Activated naive CD4-positive, alpha-beta T cell treated with anti-CD3 and anti-CD28 coated beads for 36 hours (primary cell): ENCODE measurements around the gene LIPE. TPM values are rescaled to one million over a fixed set of nuclear protein-coding genes. Genes with fewer than 3 reads are reported as not detected.

ENCODE experiments used
- CTCF ChIA-PET: fragments of 350-600 bp; sonication (Branson Sonifier 250); formaldehyde crosslinking; loops from one replicate; lab custom pipeline; 2021; ENCODE audit warnings: antibody characterized with exemption; lab: Charles Lee
- DNase-seq: peaks from one replicate; pipeline ENCODE4 v3.0.0-alpha.2; 2020
- H3K27ac Mint-ChIP-seq: one replicate; pipeline ENCODE4 v1.8.0; 2021; ENCODE audit warnings: mild to moderate bottlenecking, mixed read lengths
- H3K27me3 Mint-ChIP-seq: one replicate; pipeline ENCODE4 v1.8.0; 2021; ENCODE audit warnings: low read depth, mixed read lengths
- H3K36me3 Mint-ChIP-seq: one replicate; pipeline ENCODE4 v1.8.0; 2021; ENCODE audit warnings: low read depth, mixed read lengths
- H3K4me1 Mint-ChIP-seq: one replicate; pipeline ENCODE4 v1.8.0; 2021; ENCODE audit warnings: low read depth, mixed read lengths
- H3K4me3 Mint-ChIP-seq: one replicate; pipeline ENCODE4 v1.8.0; 2021; ENCODE audit warnings: mild to moderate bottlenecking, moderate library complexity, mixed read lengths
- H3K9me3 Mint-ChIP-seq: one replicate; pipeline ENCODE4 v1.8.0; 2021; ENCODE audit warnings: mixed read lengths
- intact Hi-C: fragments of 100-400 bp; cut with micrococcal nuclease; formaldehyde crosslinking; loops from one replicate; pipeline ENCODE4 v1.15.1; 2023
- total RNA-seq, 2 experiments: library from RNA; stranded (reverse); gene quantifications; one replicate each; pipeline ENCODE4 v1.2.3, GENCODE V29; 2021

LIPE gene
- total RNA-seq, 2 experiments from 2014 or later: 30.2 to 32.5 TPM

DNA sequence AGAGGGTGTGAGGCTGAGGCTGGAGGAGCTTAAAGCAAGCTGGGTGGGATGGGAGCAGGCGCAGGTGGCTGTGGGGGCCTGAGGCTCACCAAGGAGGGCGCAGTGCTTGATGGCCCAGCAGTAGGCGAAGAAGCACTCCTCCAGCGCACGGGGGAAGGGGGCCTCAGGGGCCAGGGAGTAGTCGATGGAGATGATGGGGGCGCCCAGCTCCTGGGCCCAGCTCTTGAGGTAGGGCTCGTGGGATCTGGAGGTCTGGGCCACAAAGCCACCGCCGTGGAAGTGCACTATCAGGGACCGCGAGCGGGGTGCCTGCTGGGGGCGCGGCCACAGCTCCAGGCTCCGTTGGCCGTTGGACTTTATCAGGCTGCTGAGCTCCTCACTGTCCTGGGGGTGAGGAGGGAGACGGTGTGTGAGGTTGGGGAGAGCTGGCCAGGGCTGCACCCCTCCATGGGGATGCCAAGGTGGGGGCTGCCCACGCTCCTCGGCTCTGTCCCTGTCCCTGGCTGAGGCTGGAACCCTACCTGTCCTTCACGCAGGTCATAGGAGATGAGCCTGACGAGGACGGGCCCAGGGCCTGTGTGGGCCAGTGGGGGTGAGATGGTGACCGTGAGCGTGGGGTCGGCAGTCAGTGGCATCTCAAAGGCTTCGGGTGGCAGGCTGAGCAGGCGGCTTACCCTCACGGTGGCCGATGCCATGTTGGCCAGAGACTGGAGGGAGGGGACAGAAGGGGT lies 19.9 kb downstream of the LIPE start:
- Mint-ChIP-seq H3K4me3 (no peak overlapping the region), H3K27ac (no peak overlapping the region), H3K27me3 (no peaks in the 10 kb centered on the region), H3K36me3 (peaks cover 26% of the 10 kb centered on the region), H3K4me1 (peaks cover 2% of the 10 kb centered on the region), H3K9me3 (no peaks in the 10 kb centered on the region)
- CTCF ChIA-PET: interaction anchor here (0.7 to 0.9 kb wide), 2 partner anchors 13 to 31 kb away, joined by 3 to 4 read pairs; no protein-coding TSS in a partner anchor
- DNase-seq: no peak
- intact Hi-C loops: no loop called here

DNA sequence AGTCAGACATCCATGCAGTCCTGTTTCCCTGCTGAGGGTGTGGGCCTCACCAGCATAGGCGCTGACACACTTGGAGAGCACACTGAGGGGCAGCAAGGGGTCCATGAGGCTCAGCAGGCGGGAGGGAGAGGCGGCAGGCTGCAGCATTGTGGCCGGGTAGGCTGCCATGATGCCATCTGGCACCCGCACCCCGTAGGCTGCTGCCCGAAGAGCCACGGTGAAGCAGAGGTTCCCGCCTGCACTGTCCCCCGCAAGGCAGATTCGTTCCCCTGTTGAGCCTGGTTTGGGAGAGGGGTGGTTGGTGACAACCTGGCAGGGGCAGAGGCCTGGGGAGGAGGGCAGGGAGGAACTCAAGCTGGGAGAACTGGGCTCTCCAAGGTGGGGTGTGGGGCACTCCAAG lies 21.1 kb downstream of the LIPE start:
- H3K27me3 Mint-ChIP-seq: no peaks in the 10 kb centered on the region
- intact Hi-C loops: no loop called here
- H3K9me3 Mint-ChIP-seq: no peaks in the 10 kb centered on the region
- CTCF ChIA-PET: interaction anchor here (0.6 to 0.9 kb wide), 2 partner anchors 15 to 369 kb away, joined by 3 to 4 read pairs; no protein-coding TSS in a partner anchor
- H3K27ac Mint-ChIP-seq: no peak overlapping the region
- peaks cover 26% of the 10 kb centered on the region for H3K36me3 Mint-ChIP-seq
- peaks cover 11% of the 10 kb centered on the region for H3K4me1 Mint-ChIP-seq
- no peak overlapping the region for H3K4me3 Mint-ChIP-seq
- DNase-seq: no peak

DNA sequence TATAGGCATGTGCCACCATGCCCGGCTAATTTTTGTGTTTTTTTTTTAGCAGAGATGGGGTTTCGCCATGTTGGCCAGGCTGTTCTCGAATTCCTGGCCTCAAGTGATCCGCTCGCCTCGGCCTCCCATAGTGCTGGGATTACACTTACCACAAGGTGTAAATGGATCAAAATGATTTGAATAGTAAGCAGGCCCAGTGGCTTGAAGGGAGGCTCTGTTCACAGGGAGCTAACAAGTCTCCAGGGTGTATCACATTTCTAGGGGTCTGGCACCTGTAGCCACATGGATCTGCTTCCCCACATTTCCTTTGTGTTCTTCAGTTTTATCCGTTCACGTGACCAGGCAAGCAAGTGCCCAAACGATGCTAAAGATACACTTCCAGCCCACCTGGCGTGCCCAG lies 23.6 kb downstream of the LIPE start:
- Mint-ChIP-seq H3K4me3 (no peak overlapping the region), H3K9me3 (no peaks in the 10 kb centered on the region)

DNA sequence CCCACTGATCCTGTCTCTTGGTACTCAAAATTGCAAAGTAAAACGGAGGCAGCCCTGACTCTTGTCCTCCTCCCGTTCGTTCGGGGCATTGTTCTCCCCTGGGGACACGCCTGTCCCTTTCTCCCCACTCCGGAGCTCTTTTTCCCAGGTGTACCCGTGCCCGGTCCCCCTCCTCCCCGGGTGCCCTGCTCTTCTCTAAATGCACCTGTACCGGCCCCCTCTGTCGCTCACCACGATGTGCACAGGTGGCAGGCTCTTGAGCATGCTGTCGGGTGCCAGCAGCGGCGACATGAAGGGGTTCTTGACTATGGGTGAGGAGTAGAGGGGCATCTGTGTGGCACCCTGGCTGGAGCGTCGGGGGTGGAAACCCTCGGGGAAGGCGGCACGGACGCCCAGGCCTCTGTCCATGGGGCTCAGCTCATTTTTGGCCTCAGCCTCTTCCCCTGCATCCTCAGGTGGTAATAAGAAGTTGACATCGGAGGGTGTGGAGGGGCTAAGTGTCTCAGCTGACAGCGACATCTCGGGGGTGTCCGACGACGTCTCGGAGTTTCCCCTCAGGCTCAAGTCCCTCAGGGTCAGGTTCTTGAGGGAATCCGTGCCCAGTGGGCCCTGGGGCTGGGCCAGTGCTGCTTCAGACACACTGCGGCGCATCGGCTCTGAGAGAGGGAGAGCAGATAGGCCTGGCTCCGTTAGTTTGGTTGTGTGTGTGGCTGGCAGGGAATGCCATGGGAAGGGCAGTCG lies 24.6 kb downstream of the LIPE start:
- H3K9me3 Mint-ChIP-seq: no peaks in the 10 kb centered on the region
- peak overlapping the region; percentile 71 for H3K4me3 Mint-ChIP-seq
- no peaks in the 10 kb centered on the region for H3K27me3 Mint-ChIP-seq
- H3K36me3 Mint-ChIP-seq: peaks cover 20% of the 10 kb centered on the region
- intact Hi-C loops: loop anchor here (5.0 kb wide), 1 partner anchor 295 kb away; no protein-coding TSS in a partner anchor
- CTCF ChIA-PET: no interaction called here
- H3K27ac Mint-ChIP-seq: no peak overlapping the region
- peaks cover 29% of the 10 kb centered on the region for H3K4me1 Mint-ChIP-seq
- DNase-seq: no peak

More for the DNA sequence above, 23.6 kb downstream of the LIPE start:
- H3K4me1 Mint-ChIP-seq: peaks cover 23% of the 10 kb centered on the region
- no peak for DNase-seq
- intact Hi-C loops: loop anchor here (5.0 kb wide), 1 partner anchor 296 kb away; no protein-coding TSS in a partner anchor
- H3K36me3 Mint-ChIP-seq: peaks cover 26% of the 10 kb centered on the region
- no peak overlapping the region for H3K27ac Mint-ChIP-seq
- H3K27me3 Mint-ChIP-seq: no peaks in the 10 kb centered on the region
- CTCF ChIA-PET: interaction anchor here (0.7 to 1.1 kb wide), 2 partner anchors 12 to 612 kb away, joined by 3 read pairs; no protein-coding TSS in a partner anchor

DNA sequence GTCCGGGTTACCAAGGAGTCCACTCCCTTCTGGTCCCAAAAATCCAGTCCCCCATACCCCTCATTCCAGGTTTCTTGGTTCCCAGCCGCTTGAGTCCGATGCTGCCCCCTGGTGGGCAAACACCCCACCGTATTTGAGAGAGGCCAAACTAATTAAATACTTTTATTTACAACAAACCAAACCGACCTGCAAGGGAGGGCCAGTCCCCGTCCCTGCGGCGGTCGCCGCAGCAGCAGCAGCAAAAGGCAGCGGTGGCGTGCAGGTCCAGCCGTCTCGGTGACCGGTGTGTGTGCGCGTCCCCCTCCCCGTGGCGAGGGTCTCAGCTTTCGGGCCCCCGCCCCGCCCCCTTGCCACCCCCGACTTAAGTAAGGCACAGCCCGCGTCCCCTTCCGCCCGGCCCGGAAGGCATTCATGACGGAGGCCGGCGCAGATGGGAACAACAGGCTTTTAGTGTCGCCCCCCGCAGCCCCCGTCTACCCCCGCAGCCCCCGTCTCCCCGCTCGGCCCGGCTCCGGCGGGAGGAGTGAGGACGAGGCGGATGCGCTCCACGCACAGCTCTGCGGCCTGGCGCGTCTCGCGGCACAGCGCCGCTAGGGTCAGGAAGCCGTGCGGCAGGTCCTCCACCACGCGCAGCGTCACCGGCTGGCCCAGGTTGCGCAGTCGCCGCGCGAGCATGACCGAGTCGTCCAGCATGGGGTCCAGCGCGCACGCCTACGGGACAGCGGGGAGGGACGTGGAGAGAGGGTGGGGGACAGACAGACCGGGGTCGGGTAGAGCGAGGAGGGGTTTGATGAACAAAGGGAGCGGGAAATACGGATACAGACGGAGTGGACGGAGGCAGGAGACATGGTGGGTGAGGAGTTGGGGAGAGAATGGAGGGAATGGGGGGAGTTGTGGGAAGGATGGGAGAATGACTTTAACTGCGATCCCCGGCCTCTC lies 25.6 kb downstream of the LIPE start:
- peaks cover 33% of the 10 kb centered on the region for H3K4me1 Mint-ChIP-seq
- CTCF ChIA-PET: interaction anchor here (0.6 to 2.0 kb wide), 6 partner anchors 11 to 271 kb away, joined by 3 to 10 read pairs (median 6); no protein-coding TSS in a partner anchor
- H3K9me3 Mint-ChIP-seq: no peaks in the 10 kb centered on the region
- no peaks in the 10 kb centered on the region for H3K27me3 Mint-ChIP-seq
- intact Hi-C loops: loop anchor here (1.0 to 5.0 kb wide), 2 partner anchors 14 to 294 kb away; no protein-coding TSS in a partner anchor
- H3K36me3 Mint-ChIP-seq: peaks cover 16% of the 10 kb centered on the region
- peak; percentile 82 for DNase-seq
- peak overlapping the region; percentile 71 for H3K4me3 Mint-ChIP-seq
- no peak overlapping the region for H3K27ac Mint-ChIP-seq

DNA sequence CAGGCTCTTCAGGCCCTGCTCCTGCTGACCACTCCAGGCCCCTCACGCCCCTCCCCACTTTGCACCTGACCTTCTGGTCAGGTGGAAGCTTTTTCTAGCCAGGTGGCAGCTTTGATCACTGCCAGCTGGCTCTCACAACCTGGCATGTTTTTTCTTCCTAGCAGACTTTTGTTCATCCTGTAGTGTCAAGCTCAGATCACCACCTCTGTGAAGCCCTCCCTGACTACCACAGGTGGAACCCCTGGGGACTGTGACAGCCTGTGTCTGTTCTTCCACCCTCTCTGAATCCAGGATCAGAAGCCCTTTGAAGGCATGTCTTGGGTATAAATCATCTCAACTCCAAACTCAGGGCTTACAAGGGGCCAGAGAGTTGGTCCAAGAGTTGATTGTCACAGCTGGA lies 26.8 kb downstream of the LIPE start:
- H3K27me3 Mint-ChIP-seq: no peaks in the 10 kb centered on the region
- no peaks in the 10 kb centered on the region for H3K9me3 Mint-ChIP-seq
- intact Hi-C loops: loop anchor here (5.0 kb wide), 1 partner anchor 293 kb away; no protein-coding TSS in a partner anchor
- peaks cover 12% of the 10 kb centered on the region for H3K36me3 Mint-ChIP-seq
- CTCF ChIA-PET: interaction anchor here (0.5 to 2.0 kb wide), 14 partner anchors 10 to 1439 kb away, joined by 3 to 10 read pairs (median 3); partner anchors contain the start of gene POU2F2
- H3K4me1 Mint-ChIP-seq: peaks cover 40% of the 10 kb centered on the region
- no peak overlapping the region for H3K27ac Mint-ChIP-seq
- DNase-seq: no peak
- H3K4me3 Mint-ChIP-seq: no peak overlapping the region

DNA sequence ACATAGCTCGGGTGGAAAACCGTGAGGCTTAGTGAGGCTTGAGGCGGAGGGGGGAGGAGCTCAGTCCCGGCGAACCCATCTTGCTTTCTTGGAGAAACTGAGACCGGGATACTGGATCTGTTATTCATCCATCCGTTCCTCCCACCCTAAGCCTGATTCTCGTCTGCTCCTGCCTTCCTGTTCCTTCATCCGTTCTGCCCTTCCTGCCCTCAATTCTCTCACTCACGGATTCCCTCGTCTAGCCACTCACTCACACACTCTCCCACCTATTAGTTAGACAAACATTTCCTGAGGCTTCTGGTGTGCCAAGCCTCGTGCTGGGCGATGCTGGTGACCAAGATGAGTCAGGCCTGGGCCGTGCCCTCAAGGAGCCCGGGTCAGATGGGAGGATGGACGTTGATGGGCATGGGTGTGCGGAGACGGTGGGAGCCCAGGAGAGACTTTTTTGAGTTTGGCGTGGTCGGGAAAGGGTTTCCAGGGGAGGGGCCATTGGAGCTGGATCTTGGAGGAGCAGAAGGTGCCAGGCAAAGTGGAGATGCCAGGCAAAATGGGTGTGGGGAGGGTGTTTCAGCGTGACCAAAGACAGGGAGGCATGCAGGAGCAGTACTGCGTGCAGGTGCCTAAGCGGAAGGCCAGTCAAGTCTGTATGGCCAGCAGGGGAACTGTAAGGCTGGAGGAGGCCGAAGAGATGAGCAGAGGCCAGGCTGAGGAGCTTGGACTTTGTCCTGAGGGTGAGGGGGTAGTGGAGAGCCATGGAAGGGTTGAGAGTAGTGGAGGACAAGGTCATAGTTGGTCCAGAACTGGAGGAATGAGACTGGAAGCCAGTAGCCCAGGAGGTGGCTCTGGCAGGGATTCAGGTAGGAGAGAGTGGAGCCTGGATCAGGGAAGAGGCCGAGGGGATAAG lies 29.7 kb downstream of the LIPE start:
- H3K27me3 Mint-ChIP-seq: no peaks in the 10 kb centered on the region
- no peak for DNase-seq
- CTCF ChIA-PET: interaction anchor here (0.6 to 2.0 kb wide), 3 partner anchors 32 to 199 kb away, joined by 3 to 5 read pairs (median 3); no protein-coding TSS in a partner anchor
- intact Hi-C loops: loop anchor here (1.0 to 2.0 kb wide), 6 partner anchors 26 to 323 kb away; partner anchors contain the start of genes MEGF8 and POU2F2
- H3K27ac Mint-ChIP-seq: peak overlapping the region; percentile 65
- peak overlapping the region; percentile 89 for H3K4me3 Mint-ChIP-seq
- peaks cover 40% of the 10 kb centered on the region for H3K4me1 Mint-ChIP-seq
- no peaks in the 10 kb centered on the region for H3K9me3 Mint-ChIP-seq
- peaks cover 2% of the 10 kb centered on the region for H3K36me3 Mint-ChIP-seq

DNA sequence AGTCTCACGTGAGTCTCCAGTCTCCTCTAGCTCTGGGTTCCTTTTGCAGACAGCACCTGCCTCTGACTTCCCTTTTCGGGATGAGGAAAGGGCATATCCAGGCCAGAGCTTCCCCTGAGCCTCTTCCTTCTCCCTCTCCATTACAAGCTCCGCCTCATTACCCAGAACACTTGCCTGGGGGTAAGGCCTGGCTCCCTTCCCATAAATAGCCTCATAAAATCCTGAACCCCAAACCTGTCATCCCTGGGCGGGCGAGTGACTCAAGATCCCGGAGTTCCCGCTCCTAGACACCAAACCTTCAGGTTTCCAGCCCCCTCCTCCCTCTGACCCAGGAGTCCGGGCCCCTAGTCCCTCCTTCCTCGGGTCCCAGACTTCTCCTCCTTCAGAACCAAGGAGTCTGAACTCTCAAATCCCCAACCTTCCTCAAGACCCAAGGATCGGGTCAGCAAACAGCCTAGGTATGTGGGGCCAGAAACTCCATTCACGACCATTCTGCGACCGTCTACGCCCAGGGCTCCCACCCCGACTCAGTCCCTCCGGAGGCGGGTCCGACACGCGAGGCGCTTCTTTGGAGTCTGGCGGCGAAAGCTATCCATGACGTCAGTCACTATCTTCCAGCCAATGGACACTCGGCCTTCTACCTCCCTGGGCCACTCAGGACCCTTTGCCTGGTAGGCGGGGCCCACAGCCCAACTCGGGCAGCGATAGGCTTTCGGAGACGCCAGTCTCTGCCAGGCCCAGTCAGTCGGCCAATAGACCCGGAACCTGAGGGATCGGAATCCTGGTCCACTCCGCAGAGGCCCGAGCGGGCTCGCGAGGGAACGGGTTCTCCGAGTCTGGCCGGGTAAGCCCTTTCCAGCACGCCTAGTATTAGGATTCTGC lies 30.6 kb downstream of the LIPE start:
- CTCF ChIA-PET: interaction anchor here (0.9 to 1.2 kb wide), 2 partner anchors 24 to 36 kb away, joined by 3 read pairs; no protein-coding TSS in a partner anchor
- Mint-ChIP-seq H3K27ac (peak overlapping the region; percentile 88), H3K36me3 (peaks cover 2% of the 10 kb centered on the region), H3K27me3 (no peaks in the 10 kb centered on the region), H3K9me3 (no peaks in the 10 kb centered on the region), H3K4me1 (peaks cover 32% of the 10 kb centered on the region), H3K4me3 (peak overlapping the region; percentile 89)
- intact Hi-C loops: loop anchor here (1.0 to 2.0 kb wide), 6 partner anchors 27 to 322 kb away; partner anchors contain the start of genes MEGF8 and POU2F2
- peak; percentile 98 for DNase-seq

DNA sequence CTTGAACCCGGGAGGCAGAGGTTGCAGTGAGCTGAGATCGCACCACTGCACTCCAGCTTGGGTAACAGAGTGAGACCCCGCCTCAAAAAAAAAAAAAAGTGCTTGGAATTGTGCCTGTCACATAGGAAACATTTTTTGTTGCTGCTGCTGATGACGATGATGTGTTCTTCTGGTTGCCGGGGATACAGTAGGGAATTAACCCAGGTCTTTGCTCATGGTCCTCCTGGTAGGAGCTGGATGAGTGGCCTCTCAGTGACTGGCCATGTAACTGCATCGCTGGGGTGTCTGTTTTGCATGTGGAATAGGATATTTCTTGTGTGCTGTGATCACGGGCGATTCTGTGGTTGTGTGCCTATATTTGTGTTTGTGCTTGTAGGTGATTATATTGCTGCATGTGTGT lies 32.4 kb downstream of the LIPE start:
- H3K4me3 Mint-ChIP-seq: no peak overlapping the region
- intact Hi-C loops: no loop called here
- H3K4me1 Mint-ChIP-seq: peaks cover 22% of the 10 kb centered on the region
- no peak for DNase-seq
- CTCF ChIA-PET: interaction anchor here (0.7 kb wide), 1 partner anchor 27 kb away, joined by 6 read pairs; no protein-coding TSS in a partner anchor
- H3K27me3 Mint-ChIP-seq: peaks cover 10% of the 10 kb centered on the region
- no peaks in the 10 kb centered on the region for H3K36me3 Mint-ChIP-seq
- no peak overlapping the region for H3K27ac Mint-ChIP-seq
- H3K9me3 Mint-ChIP-seq: no peaks in the 10 kb centered on the region

DNA sequence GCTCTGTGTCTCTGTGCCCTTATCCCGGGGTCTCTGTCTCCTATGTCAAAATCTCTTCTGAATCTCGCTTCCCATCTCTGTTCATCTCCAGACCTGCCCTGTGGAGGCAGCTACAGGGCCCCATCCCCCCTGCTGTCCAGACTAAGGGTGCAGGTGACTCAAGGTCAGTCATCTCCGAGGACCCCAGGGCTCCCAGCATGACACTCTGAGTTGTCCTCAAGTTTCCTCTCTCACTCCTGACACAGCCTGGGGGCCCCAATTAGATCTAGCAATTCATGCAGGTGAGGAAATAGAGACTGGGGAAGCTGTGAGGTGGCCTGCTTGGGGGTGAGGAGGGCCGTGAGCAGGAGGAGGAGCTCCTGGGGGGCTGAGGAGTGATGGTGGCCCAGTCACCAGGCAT lies 35.0 kb downstream of the LIPE start:
- intact Hi-C loops: no loop called here
- no peak overlapping the region for H3K27ac Mint-ChIP-seq
- H3K9me3 Mint-ChIP-seq: no peaks in the 10 kb centered on the region
- no peak overlapping the region for H3K4me3 Mint-ChIP-seq
- CTCF ChIA-PET: no interaction called here
- H3K27me3 Mint-ChIP-seq: peaks cover 18% of the 10 kb centered on the region
- H3K4me1 Mint-ChIP-seq: peaks cover 8% of the 10 kb centered on the region
- DNase-seq: no peak
- H3K36me3 Mint-ChIP-seq: no peaks in the 10 kb centered on the region
